ENCODE measurements around the gene UFM1. TPM values are rescaled to one million over a fixed set of nuclear protein-coding genes. Genes with fewer than 3 reads are reported as not detected.

The UFM1 gene
- total and polyA plus RNA-seq, 2 of the 4 experiments (the other 2 are of a cell fraction) = 43.5 to 94.5 TPM

- H3K36me3 ChIP-seq (ENCODE audit: control insufficient read depth, insufficient read depth, low read length) = no peaks in the 10 kb centered on the region
- H3K23ac ChIP-seq (ENCODE audit: low read depth, low read length) = no peak overlapping the region
- no peak overlapping the region for H3K56ac ChIP-seq (ENCODE audit: extremely low read depth, insufficient read depth, low read length)
- no peak overlapping the region for H4K91ac ChIP-seq (ENCODE audit: insufficient read depth, low read depth, low read length)
- no peak overlapping the region for H2AFZ ChIP-seq (replicated peaks; ENCODE audit: low read length, poor library complexity)
- ChIA-PET CTCF (no interaction called here), POLR2A (ENCODE audit: unreplicated experiment) (no interaction called here)
- intact Hi-C loops (cut with micrococcal nuclease) (no loop called here), dilution Hi-C loops (cut with HindIII; ENCODE audit: low sequenced_read_pairs, unreplicated experiment) (no loop called here), in situ Hi-C loops (cut with MboI; ENCODE audit: low sequenced_read_pairs) (no loop called here)
- no peaks in the 10 kb centered on the region; the same call in none of the 2 replicates for H3K27me3 ChIP-seq (ENCODE audit: control insufficient read depth, insufficient read depth, low read length)
- no peaks in the 10 kb centered on the region for H3K79me1 ChIP-seq (ENCODE audit: low read depth in 1 of 2, low read length in 2 of 2)
- no peak overlapping the region for H3K18ac ChIP-seq (ENCODE audit: low read depth, low read length)
- H4K8ac ChIP-seq (ENCODE audit: low read depth in 2 of 2, low read length in 2 of 2) = no peak overlapping the region
- H3K14ac ChIP-seq (replicated peaks; ENCODE audit: low read depth, low read length) = no peak overlapping the region
- H2BK20ac ChIP-seq (ENCODE audit: low read depth, low read length) = no peak overlapping the region
- H4K20me1 ChIP-seq (ENCODE audit: insufficient read depth, low read length) = no peaks in the 10 kb centered on the region
- H2AK9ac ChIP-seq (replicated peaks; ENCODE audit: low read depth, low read length, poor library complexity) = no peak overlapping the region
- H2AK5ac ChIP-seq (ENCODE audit: low read depth, low read length) = no peak overlapping the region
- no peaks in the 10 kb centered on the region for H3K9me3 ChIP-seq (ENCODE audit: control insufficient read depth, insufficient read depth, low read length)
- no peaks in the 10 kb centered on the region for H3K4me1 ChIP-seq (ENCODE audit: control insufficient read depth, insufficient read depth, low read length)
- H3K9ac ChIP-seq (ENCODE audit: low read depth, low read length) = no peak overlapping the region
- ATAC-seq (ENCODE audit: low read depth) (no peak), DNase-seq (no peak)
- no CpG with 5 or more reads among the region's 4 CpGs for WGBS, 2 experiments (ENCODE audit: extremely low coverage in 2 of 2, insufficient read length in 1 of 2)
- H3K27ac ChIP-seq (ENCODE audit: insufficient read depth, low read length) = no peak overlapping the region
- H3K4me2 ChIP-seq (ENCODE audit: low read depth, low read length) = no peak overlapping the region
- no peaks in the 10 kb centered on the region for H3K9me1 ChIP-seq (ENCODE audit: insufficient read depth, low read length)
- no peak overlapping the region for H2BK120ac ChIP-seq (ENCODE audit: low read depth, low read length)
- H2BK5ac ChIP-seq (ENCODE audit: low read depth, low read length, poor library complexity, severe bottlenecking) = no peak overlapping the region
- no peak overlapping the region for H3K4ac ChIP-seq (ENCODE audit: low read depth, low read length)
- no peak overlapping the region for H3K4me3 ChIP-seq (ENCODE audit: insufficient read depth, low read depth, low read length)
- TF ChIP-seq FOS (IDR thresholded peaks at IDR 0.05; ENCODE audit: low read depth, low read length) = no peak
- no peak for TF ChIP-seq SMC3 (IDR thresholded peaks at IDR 0.05; ENCODE audit: low read depth, low read length)
- TF ChIP-seq RFX5 (IDR thresholded peaks at IDR 0.05; ENCODE audit: low read depth, low read length) = no peak
- TF ChIP-seq ELK1 (IDR thresholded peaks at IDR 0.05; ENCODE audit: borderline replicate concordance, low read depth, low read length) = no peak
- no peak for TF ChIP-seq RCOR1 (IDR thresholded peaks at IDR 0.05; ENCODE audit: insufficient replicate concordance, low read length)
- no peak for TF ChIP-seq CEBPB (IDR thresholded peaks at IDR 0.05; ENCODE audit: low read depth, low read length)
- no peak for TF ChIP-seq MAZ (IDR thresholded peaks at IDR 0.05; ENCODE audit: borderline replicate concordance, low read depth, low read length)
- TF ChIP-seq POLR2A (IDR thresholded peaks at IDR 0.05; ENCODE audit: low read depth, low read length) = no peak
- no peak for TF ChIP-seq RAD21 (IDR thresholded peaks at IDR 0.05; ENCODE audit: low read length)
- TF ChIP-seq CHD1 (IDR thresholded peaks at IDR 0.05; ENCODE audit: low read depth, low read length) = no peak
- TF ChIP-seq NFE2L2 (IDR thresholded peaks at IDR 0.05; ENCODE audit: low read depth, low read length) = no peak
- no peak for TF ChIP-seq MAFK (IDR thresholded peaks at IDR 0.05; ENCODE audit: low read depth, low read length)
- no peak for TF ChIP-seq BHLHE40 (IDR thresholded peaks at IDR 0.05; ENCODE audit: low read depth, low read length)
- TF ChIP-seq MXI1 (IDR thresholded peaks at IDR 0.05; ENCODE audit: borderline replicate concordance, low read depth, low read length) = no peak
- no peak overlapping the region for H2BK15ac ChIP-seq (ENCODE audit: low read depth, low read length)
- BruUV-seq (replicated peaks) = no TSS peak
- no peak overlapping the region for H4K5ac ChIP-seq (ENCODE audit: low read depth, low read length)
These were observed 32.2 kb downstream of the UFM1 start for GRCh38 chr13:38381890-38382289.
